ENCODE results near the gene CNN2.
A peak's percentile ranks its signal among the peaks of the same experiment; 100 is the strongest.

The CNN2 gene

GRCh38 chr19:1055028-1055425 lies 28.6 kb downstream of the CNN2 start:
- no peak for TF ChIP-seq REST (IDR thresholded peaks at IDR 0.05; ENCODE audit: insufficient replicate concordance, low read depth)
- no peak for TF ChIP-seq GABPA (IDR thresholded peaks at IDR 0.05; ENCODE audit: low read depth)
- no peak for TF ChIP-seq SPI1 (IDR thresholded peaks at IDR 0.05; ENCODE audit: borderline replicate concordance, low read depth)
- TF ChIP-seq POLR2AphosphoS5 (IDR thresholded peaks at IDR 0.05; ENCODE audit: low read depth) = no peak
- no peak for TF ChIP-seq CTCF (IDR thresholded peaks at IDR 0.05; ENCODE audit: insufficient read depth, low read length)
- Histone ChIP-seq H3K4me3 (replicated peaks; ENCODE audit: insufficient read depth, low read length) (no peak overlapping the region), H3K27ac (replicated peaks) (no peak overlapping the region), H3K27me3 (ENCODE audit: insufficient read depth, poor library complexity, severe bottlenecking) (no peaks in the 10 kb centered on the region)
- no peak for DNase-seq (ENCODE audit: low read depth in 1 of 2, low spot score in 1 of 2)

- Histone ChIP-seq H3K27ac (replicated peaks) (no peak overlapping the region), H3K27me3 (ENCODE audit: insufficient read depth, poor library complexity, severe bottlenecking) (no peaks in the 10 kb centered on the region), H3K4me3 (replicated peaks; ENCODE audit: insufficient read depth, low read length) (no peak overlapping the region)
- DNase-seq (ENCODE audit: low read depth in 1 of 2, low spot score in 1 of 2) = no peak
- TF ChIP-seq POLR2AphosphoS5 (IDR thresholded peaks at IDR 0.05; ENCODE audit: low read depth) (no peak), CTCF (IDR thresholded peaks at IDR 0.05; ENCODE audit: insufficient read depth, low read length) (no peak), GABPA (IDR thresholded peaks at IDR 0.05; ENCODE audit: low read depth) (no peak), SPI1 (IDR thresholded peaks at IDR 0.05; ENCODE audit: borderline replicate concordance, low read depth) (no peak), REST (IDR thresholded peaks at IDR 0.05; ENCODE audit: insufficient replicate concordance, low read depth) (no peak)
These were observed 29.6 kb downstream of the CNN2 start for GRCh38 chr19:1055886-1056620.

GRCh38 chr19:1057176-1057855 lies 30.9 kb downstream of the CNN2 start:
- peak in 1 of 2 experiments; percentile 46 for DNase-seq (ENCODE audit: low read depth in 1 of 2, low spot score in 1 of 2)
- Histone ChIP-seq H3K27ac (replicated peaks) (no peak overlapping the region), H3K4me3 (replicated peaks; ENCODE audit: insufficient read depth, low read length) (no peak overlapping the region), H3K27me3 (ENCODE audit: insufficient read depth, poor library complexity, severe bottlenecking) (no peaks in the 10 kb centered on the region)
- TF ChIP-seq CTCF (IDR thresholded peaks at IDR 0.05; ENCODE audit: insufficient read depth, low read length) = peak; percentile 9
- no peak for TF ChIP-seq SPI1 (IDR thresholded peaks at IDR 0.05; ENCODE audit: borderline replicate concordance, low read depth)

Data from HL-60 (cell line).